ENCODE results near the gene CMSS1. TPM values are rescaled to one million over a fixed set of nuclear protein-coding genes. Genes with fewer than 3 reads are reported as not detected.

The CMSS1 gene
- total and polyA plus RNA-seq, 4 experiments from 2014 or later = 18.3 to 29.4 (median 21.9) TPM

- CTCF ChIA-PET (ENCODE audit: partially characterized antibody) = no interaction called here
- no peaks in the 10 kb centered on the region for H3K9me3 ChIP-seq (ENCODE audit: control insufficient read depth in 1 of 2, low read length in 2 of 2)
- peaks cover 2 to 13% of the 10 kb centered on the region in 2 donors for H3K36me3 Mint-ChIP-seq
- no peak overlapping the region for H3K27ac ChIP-seq (ENCODE audit: low read depth, low read length)
- intact Hi-C loops (cut with micrococcal nuclease) = no loop called here
- no peak for DNase-seq
- peaks cover 0 to 7% (median 6%) of the 10 kb centered on the region in 4 donors for H3K4me1 Mint-ChIP-seq
- no peaks in the 10 kb centered on the region for H3K4me1 ChIP-seq (ENCODE audit: insufficient read depth, low read length)
- peaks cover 0 to 3% (median 0%) of the 10 kb centered on the region in 8 donors for H3K9me3 Mint-ChIP-seq
- H3K27me3 ChIP-seq (ENCODE audit: insufficient read depth, low read length) = no peaks in the 10 kb centered on the region
- H3K4me3 Mint-ChIP-seq = no peak overlapping the region
- H3K27ac Mint-ChIP-seq = no peak overlapping the region
- H3K36me3 ChIP-seq (ENCODE audit: insufficient read depth, low read length) = no peaks in the 10 kb centered on the region
- POLR2A ChIA-PET (ENCODE audit: partially characterized antibody) = no interaction called here
- no peaks in the 10 kb centered on the region for H3K27me3 Mint-ChIP-seq
- no peak overlapping the region for H3K4me3 ChIP-seq (ENCODE audit: low read length in 2 of 2)
These were observed 106.2 kb downstream of the CMSS1 start for GRCh38 chr3:99923873-99924272.

DNA sequence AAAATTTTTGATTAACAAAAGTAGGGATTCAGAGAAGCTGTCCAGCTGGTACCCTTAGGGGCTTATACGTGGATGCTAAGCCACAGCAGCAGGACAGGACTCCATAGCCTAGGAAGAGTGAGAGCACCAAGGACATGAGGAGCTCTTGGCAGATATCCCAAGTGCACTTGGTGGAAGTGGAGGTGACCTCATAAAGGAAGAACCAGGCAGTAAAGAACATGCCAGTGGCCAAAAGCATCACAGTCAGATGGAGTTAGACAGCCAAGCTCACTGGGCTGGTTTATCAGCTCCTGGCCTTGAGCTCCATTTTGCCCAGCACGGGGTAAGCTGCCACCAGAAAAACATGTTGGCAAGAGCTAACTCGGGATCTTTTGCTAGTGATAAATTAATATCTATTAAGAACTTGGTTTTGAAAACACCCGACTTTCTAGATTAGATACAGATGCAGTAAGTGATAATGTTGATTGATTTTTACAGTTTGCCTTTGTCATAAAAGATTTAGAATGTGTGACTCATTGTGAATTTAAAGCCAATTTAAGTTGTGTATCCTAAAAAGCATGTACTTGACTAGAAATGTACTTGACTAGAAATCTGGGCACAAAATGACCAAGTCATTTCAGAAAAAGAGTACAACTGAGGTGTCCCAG lies 108.0 kb downstream of the CMSS1 start:
- H3K4me1 Mint-ChIP-seq = peaks cover 0 to 5% (median 4%) of the 10 kb centered on the region in 4 donors
- H3K27me3 Mint-ChIP-seq = no peaks in the 10 kb centered on the region
- DNase-seq = no peak
- no peaks in the 10 kb centered on the region for H3K27me3 ChIP-seq (ENCODE audit: insufficient read depth, low read length)
- H3K36me3 ChIP-seq (ENCODE audit: insufficient read depth, low read length) = no peaks in the 10 kb centered on the region
- POLR2A ChIA-PET (ENCODE audit: partially characterized antibody) = no interaction called here
- peaks cover 0 to 3% (median 0%) of the 10 kb centered on the region in 8 donors for H3K9me3 Mint-ChIP-seq
- CTCF ChIA-PET (ENCODE audit: partially characterized antibody) = no interaction called here
- H3K4me3 ChIP-seq (ENCODE audit: low read length in 2 of 2) = no peak overlapping the region
- no peaks in the 10 kb centered on the region for H3K9me3 ChIP-seq (ENCODE audit: control insufficient read depth in 1 of 2, low read length in 2 of 2)
- H3K36me3 Mint-ChIP-seq = peaks cover 2 to 13% of the 10 kb centered on the region in 2 donors
- peak overlapping the region in 1 of 7 donors; percentile 27 for H3K27ac Mint-ChIP-seq
- H3K4me1 ChIP-seq (ENCODE audit: insufficient read depth, low read length) = no peaks in the 10 kb centered on the region
- intact Hi-C loops (cut with micrococcal nuclease) = no loop called here
- no peak overlapping the region for H3K4me3 Mint-ChIP-seq
- H3K27ac ChIP-seq (ENCODE audit: low read depth, low read length) = no peak overlapping the region

DNA sequence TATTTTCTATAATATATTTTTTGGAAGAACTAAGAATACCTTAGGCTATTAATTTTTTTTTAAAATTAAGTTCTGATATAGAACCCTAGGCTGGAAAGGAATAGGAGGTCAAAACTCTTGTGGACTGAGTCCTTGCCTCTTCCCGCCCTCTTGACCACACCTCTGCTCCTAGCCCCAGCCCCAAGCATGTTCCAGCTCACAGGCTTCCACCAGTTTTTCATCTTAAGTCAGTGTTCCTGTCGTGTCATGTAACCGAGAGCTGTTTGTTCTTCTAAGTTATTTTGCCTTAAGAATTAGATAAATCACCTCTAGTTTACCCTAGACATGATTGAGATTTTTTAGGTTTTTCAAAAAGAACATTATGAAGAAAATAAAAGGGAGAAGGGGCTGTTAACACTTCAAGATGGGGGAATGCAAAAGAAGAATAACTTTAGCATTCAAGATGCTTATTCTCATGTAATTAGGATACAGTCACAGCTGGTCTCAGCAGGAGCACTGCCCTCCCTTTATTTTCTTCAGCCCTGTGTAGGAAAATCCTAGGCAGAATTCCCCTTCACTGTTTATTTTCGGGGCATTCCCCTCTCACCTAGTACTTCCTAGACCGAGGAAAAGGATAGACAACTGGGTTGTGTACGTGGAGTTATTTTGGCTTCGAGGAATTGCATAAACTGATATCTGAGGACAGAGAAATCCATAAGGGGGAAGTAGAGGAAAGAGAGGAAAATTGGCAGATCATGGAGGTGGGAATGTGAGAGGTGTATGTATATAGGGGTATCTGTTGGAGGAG lies 110.2 kb downstream of the CMSS1 start:
- Histone ChIP-seq H3K4me1 (ENCODE audit: insufficient read depth, low read length) (no peaks in the 10 kb centered on the region), H3K36me3 (ENCODE audit: insufficient read depth, low read length) (no peaks in the 10 kb centered on the region), H3K9me3 (ENCODE audit: control insufficient read depth in 1 of 2, low read length in 2 of 2) (no peaks in the 10 kb centered on the region), H3K27me3 (ENCODE audit: insufficient read depth, low read length) (no peaks in the 10 kb centered on the region), H3K27ac (ENCODE audit: low read depth, low read length) (no peak overlapping the region), H3K4me3 (ENCODE audit: low read length in 2 of 2) (no peak overlapping the region)
- Mint-ChIP-seq H3K27me3 (no peaks in the 10 kb centered on the region), H3K36me3 (peaks cover 2 to 13% of the 10 kb centered on the region in 2 donors), H3K9me3 (peaks cover 0 to 2% (median 0%) of the 10 kb centered on the region in 8 donors), H3K4me3 (no peak overlapping the region), H3K27ac (peak overlapping the region in 2 of 7 donors; percentile 6 to 29), H3K4me1 (peaks cover 0 to 3% (median 0%) of the 10 kb centered on the region in 4 donors)
- ChIA-PET POLR2A (ENCODE audit: partially characterized antibody) (no interaction called here), CTCF (ENCODE audit: partially characterized antibody) (no interaction called here)
- intact Hi-C loops (cut with micrococcal nuclease) = no loop called here
- DNase-seq = no peak

- DNase-seq = no peak
- Mint-ChIP-seq H3K9me3 (no peaks in the 10 kb centered on the region), H3K27ac (peak overlapping the region in 1 of 7 donors; percentile 28), H3K4me1 (peaks cover 0 to 1% (median 0%) of the 10 kb centered on the region in 4 donors), H3K36me3 (peaks cover 2 to 4% of the 10 kb centered on the region in 2 donors), H3K4me3 (no peak overlapping the region), H3K27me3 (no peaks in the 10 kb centered on the region)
- intact Hi-C loops (cut with micrococcal nuclease) = no loop called here
- Histone ChIP-seq H3K4me1 (ENCODE audit: insufficient read depth, low read length) (no peaks in the 10 kb centered on the region), H3K36me3 (ENCODE audit: insufficient read depth, low read length) (no peaks in the 10 kb centered on the region), H3K27me3 (ENCODE audit: insufficient read depth, low read length) (no peaks in the 10 kb centered on the region), H3K9me3 (ENCODE audit: control insufficient read depth in 1 of 2, low read length in 2 of 2) (no peaks in the 10 kb centered on the region), H3K27ac (ENCODE audit: low read depth, low read length) (no peak overlapping the region), H3K4me3 (ENCODE audit: low read length in 2 of 2) (no peak overlapping the region)
- POLR2A ChIA-PET (ENCODE audit: partially characterized antibody) = no interaction called here
- CTCF ChIA-PET (ENCODE audit: partially characterized antibody) = no interaction called here
These were observed 111.4 kb downstream of the CMSS1 start for GRCh38 chr3:99928771-99929744.

DNA sequence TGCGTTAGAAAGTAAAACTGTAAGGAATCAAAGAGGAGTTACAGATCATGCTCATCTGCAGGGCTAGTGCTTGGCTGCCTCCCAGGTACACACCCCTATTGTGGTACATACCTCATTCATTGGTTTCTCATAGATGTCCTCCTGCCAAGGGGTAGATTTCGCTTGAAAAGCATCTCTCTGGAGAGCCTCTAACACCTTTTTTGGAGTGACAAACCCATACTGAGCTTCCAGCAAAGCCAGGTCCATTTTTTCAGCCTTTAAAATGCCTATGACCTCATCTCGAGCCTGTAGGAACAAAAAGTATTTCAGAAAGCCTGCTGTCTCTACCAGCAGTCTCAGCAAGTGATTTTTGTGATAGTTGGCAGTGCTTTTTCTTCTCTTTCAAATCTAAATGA lies 112.1 kb downstream of the CMSS1 start:
- intact Hi-C loops (cut with micrococcal nuclease) = no loop called here
- no peak overlapping the region for H3K27ac Mint-ChIP-seq
- H3K4me1 ChIP-seq (ENCODE audit: insufficient read depth, low read length) = no peaks in the 10 kb centered on the region
- ChIA-PET POLR2A (ENCODE audit: partially characterized antibody) (no interaction called here), CTCF (ENCODE audit: partially characterized antibody) (no interaction called here)
- H3K27ac ChIP-seq (ENCODE audit: low read depth, low read length) = no peak overlapping the region
- no peak overlapping the region for H3K4me3 ChIP-seq (ENCODE audit: low read length in 2 of 2)
- peaks cover 0 to 1% (median 0%) of the 10 kb centered on the region in 4 donors for H3K4me1 Mint-ChIP-seq
- H3K36me3 Mint-ChIP-seq = peaks cover 2 to 7% of the 10 kb centered on the region in 2 donors
- H3K4me3 Mint-ChIP-seq = no peak overlapping the region
- no peaks in the 10 kb centered on the region for H3K9me3 ChIP-seq (ENCODE audit: control insufficient read depth in 1 of 2, low read length in 2 of 2)
- no peaks in the 10 kb centered on the region for H3K27me3 ChIP-seq (ENCODE audit: insufficient read depth, low read length)
- no peaks in the 10 kb centered on the region for H3K9me3 Mint-ChIP-seq
- no peaks in the 10 kb centered on the region for H3K36me3 ChIP-seq (ENCODE audit: insufficient read depth, low read length)
- no peaks in the 10 kb centered on the region for H3K27me3 Mint-ChIP-seq
- DNase-seq = no peak

DNA sequence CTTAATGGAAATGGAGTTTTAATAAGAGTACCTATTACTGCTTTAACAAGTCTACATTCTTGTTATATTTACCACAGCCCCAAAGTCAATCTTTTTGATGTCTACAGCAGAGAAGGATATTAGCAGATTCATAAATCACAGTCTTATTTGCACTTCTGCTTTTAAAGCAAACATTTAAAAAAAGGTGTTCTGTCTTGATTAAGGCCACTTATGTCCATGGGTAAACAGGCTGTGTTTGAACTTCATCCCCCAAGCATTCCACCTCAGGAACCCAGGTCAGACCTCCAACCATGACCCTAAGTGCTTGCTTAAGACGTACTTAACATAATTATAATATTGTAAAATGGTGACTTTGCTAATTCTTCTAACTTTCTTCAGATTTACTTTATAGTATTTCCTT lies 113.4 kb downstream of the CMSS1 start:
- DNase-seq = no peak
- no peaks in the 10 kb centered on the region for H3K9me3 ChIP-seq (ENCODE audit: control insufficient read depth in 1 of 2, low read length in 2 of 2)
- no peak overlapping the region for H3K4me3 ChIP-seq (ENCODE audit: low read length in 2 of 2)
- peaks cover 0 to 4% of the 10 kb centered on the region in 2 donors for H3K36me3 Mint-ChIP-seq
- no peaks in the 10 kb centered on the region for H3K27me3 Mint-ChIP-seq
- POLR2A ChIA-PET (ENCODE audit: partially characterized antibody) = no interaction called here
- no peaks in the 10 kb centered on the region for H3K4me1 ChIP-seq (ENCODE audit: insufficient read depth, low read length)
- H3K27ac Mint-ChIP-seq = no peak overlapping the region
- no peak overlapping the region for H3K27ac ChIP-seq (ENCODE audit: low read depth, low read length)
- peaks cover 0 to 1% (median 0%) of the 10 kb centered on the region in 4 donors for H3K4me1 Mint-ChIP-seq
- CTCF ChIA-PET (ENCODE audit: partially characterized antibody) = no interaction called here
- no peaks in the 10 kb centered on the region for H3K36me3 ChIP-seq (ENCODE audit: insufficient read depth, low read length)
- H3K4me3 Mint-ChIP-seq = no peak overlapping the region
- H3K9me3 Mint-ChIP-seq = no peaks in the 10 kb centered on the region
- intact Hi-C loops (cut with micrococcal nuclease) = no loop called here
- H3K27me3 ChIP-seq (ENCODE audit: insufficient read depth, low read length) = no peaks in the 10 kb centered on the region

All from CD4-positive, alpha-beta memory T cell (primary cell).